HG03565 (cell line): ENCODE data around the gene EFHD1.
"Not testable (repeated sequence)": the region's sequence is repeated elsewhere in the genome, so short reads cannot be mapped to it uniquely, and the experiment has no call there.

ENCODE experiments used
- ATAC-seq: cut with Tn5 transposase; IDR thresholded peaks from one replicate; pipeline ENCODE4 v1.9.1; 2021; ENCODE audit warnings: mild to moderate bottlenecking, moderate library complexity; ENCODE audit not compliant: unreplicated experiment

The EFHD1 gene

DNA sequence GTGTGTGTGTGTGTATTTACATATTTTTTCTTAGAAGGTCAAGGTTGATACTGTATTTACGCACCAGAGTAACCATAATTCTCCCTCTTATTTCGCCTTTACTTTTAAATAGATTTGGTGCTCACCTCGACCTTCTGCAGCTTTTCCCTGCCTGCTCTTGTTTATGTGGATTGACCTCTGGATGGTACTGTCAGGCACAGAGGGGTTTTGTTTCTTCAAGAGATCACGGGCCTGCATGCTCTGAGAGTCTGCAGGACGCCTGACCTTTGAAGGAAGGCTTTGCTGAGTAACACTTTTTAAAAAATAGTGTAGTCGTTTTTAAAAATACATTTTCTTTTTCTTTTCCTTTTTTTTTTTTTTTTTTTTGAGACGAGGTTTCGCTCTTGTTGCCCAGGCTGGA lies 18.1 kb upstream of the EFHD1 start:
- ATAC-seq, result no peak

DNA sequence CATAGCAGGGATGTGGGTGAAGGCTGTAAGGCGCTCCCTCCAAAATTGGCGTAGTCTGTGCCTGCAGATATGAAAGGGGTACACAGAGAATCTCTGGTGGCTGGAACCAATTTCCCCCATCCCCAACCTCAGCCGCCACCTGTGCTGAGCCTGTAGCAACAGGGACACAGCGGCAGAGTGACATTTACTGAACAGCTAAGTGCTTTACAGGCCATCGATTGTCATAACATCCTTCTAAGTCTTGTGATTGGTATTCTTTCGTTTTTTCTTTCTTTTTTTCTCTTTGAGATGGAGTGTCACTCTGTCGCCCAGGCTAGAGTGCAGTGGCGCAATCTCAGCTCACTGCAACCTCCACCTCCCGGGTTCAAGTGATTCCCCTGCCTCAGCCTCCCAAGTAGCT lies 12.2 kb upstream of the EFHD1 start:
- no peak for ATAC-seq

DNA sequence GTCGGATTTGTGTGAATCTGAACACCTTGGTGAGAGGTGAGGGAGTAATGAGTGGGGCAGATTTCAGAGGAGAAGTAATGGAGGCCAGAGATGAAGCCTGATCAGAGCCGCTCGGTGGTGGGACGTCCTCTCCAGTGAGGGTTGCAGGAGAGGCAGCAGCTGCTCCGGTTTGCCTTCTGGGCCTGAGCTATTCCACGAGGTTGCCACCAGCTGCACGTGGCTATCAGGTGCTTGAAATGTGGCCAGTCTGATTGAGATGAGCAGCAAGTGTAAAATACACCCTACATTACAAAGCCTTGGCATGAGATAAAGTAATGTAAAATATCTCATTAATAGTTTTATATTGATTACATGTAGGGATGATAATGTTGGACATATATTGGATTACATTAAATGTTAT lies 10.8 kb upstream of the EFHD1 start:
- no peak for ATAC-seq

DNA sequence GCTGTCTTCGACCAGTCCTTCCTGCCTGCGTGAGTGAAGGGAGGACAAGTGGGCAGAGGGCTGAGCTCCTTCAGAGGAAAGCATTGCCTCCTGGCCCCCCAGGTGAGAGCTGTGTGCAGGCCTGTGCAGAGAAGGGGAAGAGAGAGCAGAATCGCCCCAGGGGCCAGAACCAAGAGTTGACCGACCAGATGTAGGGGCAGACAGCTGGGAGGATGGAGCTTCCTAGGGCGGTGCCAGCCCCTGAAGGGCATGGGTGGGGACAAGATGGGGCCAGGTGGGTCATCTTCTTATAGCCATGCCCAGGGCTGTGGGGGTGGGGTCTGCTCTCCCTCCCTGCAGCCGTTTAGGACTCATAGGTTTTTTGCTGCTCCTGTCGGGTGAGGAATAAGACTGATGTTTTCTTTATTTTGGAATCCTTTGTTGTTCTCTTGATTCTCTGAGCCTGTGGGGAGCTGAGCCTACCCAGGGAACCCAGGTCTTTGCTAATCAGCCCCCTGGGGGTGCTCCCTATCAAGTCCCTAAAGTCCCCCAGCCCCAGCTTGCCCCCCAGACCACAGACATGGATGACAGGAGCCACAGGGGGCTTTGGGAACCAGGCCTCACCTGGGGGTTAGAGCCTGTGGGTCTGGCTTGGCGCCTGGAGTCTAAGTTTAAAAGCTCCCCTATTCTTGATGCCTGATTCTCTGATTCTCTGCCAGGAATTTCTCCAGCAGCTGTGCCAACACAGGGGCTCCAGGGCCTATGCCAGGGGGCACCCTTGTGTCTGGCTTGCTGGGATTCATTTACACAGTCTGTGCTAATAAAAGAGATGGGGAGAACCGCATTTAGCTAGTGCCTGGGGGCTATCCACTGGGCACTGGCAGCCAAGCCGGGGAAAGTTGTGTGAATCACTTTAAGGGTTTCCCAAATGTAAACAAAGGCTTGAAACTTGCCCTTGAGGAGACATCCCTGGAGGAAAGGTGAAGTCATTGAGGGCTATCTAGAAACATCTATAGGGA lies 9.3 kb upstream of the EFHD1 start:
- no peak for ATAC-seq

DNA sequence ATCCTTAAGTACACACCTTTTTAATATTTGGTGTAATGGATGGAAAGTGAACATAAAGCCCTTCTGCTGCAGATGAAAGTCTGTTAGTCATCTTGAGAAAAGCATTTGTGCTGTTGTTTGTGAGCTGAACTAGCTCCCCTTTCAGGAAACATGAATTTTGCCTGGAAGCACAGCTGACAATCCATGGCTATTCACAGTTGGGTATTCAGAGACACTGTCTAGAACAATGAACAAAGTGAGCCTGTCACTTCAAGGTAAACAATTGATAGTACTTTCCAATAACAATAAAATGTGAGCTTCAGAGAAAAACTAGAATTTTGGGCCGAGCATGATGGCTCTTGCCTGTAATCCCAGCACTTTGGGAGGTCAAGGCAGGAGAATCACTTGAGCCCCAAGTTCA lies 6.8 kb upstream of the EFHD1 start:
- ATAC-seq, result no peak

- no peak for ATAC-seq
Observed at GRCh38 chr2:232628466-232629128, 4.8 kb upstream of the EFHD1 start.

GRCh38 chr2:232629129-232629475 lies 4.3 kb upstream of the EFHD1 start:
- ATAC-seq, result no peak

- ATAC-seq, result no peak
Observed at GRCh38 chr2:232632229-232632903, 1.0 kb upstream of the EFHD1 start.

DNA sequence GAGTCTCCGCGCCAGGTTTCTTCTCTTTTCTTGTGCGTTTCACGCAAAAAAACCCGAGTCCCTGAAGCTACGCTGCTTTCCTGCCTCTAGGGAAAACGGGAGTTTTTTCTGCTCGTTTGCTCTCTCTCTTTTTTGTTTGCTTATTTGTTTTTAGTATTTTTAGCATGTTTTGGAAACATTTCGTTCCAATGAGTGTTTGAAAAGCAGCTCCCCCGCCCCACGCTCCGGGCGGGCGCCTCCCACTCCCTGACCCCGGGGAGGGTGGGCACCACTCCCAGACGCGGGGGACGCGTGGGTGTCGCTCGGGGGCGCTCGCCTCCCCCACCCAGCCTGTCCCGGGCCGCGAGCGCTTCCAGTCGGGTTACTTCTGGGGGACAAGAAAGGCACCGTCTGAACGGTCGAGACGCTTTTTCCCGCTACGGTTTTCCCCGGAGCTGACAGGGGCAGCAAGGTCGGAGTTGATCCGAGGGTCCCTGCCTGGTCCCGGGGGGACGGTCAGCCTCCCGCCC lies 446 bp upstream of the EFHD1 start:
- no peak for ATAC-seq

- no peak for ATAC-seq
Observed at GRCh38 chr2:232634206-232635150, 1.1 kb downstream of the EFHD1 start.

DNA sequence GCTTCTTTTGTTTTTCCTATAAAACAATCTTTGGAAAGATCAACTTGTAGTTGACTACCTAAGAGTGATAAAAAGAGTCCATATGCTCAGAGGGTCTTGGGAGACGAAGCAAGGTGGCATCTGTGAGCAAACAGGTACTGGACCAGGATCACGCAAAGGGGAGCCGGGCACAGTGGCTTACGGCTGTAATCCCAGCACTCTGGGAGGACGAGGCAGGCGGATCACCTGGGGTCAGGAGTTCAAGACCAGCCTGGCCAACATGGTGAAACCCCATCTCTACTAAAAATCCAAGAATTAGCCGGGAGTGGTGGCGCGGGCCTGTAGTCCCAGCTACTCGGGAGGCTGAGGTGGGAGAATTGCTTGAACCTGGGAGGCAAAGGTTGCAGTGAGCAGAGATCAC lies 2.0 kb downstream of the EFHD1 start:
- ATAC-seq, result not testable (repeated sequence)

GRCh38 chr2:232635820-232636219 lies 2.4 kb downstream of the EFHD1 start:
- ATAC-seq, result no peak

GRCh38 chr2:232636788-232637420 lies 3.5 kb downstream of the EFHD1 start:
- ATAC-seq, result no peak

DNA sequence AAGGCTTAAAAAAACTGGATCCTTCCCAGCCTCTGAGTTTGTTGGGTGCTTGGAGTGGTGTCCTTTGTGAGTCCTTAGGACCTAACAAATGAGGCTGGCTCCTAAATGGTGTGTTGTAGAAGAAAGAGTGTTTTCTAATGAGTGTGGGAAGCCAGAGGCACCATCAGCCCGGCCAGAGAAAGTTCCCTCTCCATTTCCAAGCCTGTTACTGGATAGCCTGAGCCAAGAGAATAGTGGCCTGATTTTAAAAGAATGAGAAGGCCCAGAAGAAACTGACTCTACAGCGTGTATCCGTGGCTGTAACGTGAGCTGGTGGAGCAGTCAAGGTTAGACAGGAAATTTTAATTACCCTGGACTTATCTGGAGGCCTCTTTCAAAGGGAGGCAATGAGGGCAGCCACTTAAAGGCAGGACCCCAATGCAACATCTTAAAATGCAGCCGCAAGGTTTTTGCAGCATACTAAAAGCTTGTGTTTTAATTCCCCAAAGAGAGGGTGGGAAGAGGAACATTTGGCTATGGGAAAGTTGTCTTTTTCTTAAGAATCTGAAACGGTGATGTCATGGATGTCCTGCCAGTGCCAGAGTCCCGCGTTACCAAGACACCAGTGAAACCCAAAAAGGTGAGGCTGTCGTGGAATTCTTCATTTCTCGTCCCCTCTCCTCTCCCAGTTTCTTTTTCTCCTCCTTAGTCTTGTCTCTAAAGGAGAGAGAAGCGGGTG lies 4.6 kb downstream of the EFHD1 start:
- ATAC-seq, result no peak

DNA sequence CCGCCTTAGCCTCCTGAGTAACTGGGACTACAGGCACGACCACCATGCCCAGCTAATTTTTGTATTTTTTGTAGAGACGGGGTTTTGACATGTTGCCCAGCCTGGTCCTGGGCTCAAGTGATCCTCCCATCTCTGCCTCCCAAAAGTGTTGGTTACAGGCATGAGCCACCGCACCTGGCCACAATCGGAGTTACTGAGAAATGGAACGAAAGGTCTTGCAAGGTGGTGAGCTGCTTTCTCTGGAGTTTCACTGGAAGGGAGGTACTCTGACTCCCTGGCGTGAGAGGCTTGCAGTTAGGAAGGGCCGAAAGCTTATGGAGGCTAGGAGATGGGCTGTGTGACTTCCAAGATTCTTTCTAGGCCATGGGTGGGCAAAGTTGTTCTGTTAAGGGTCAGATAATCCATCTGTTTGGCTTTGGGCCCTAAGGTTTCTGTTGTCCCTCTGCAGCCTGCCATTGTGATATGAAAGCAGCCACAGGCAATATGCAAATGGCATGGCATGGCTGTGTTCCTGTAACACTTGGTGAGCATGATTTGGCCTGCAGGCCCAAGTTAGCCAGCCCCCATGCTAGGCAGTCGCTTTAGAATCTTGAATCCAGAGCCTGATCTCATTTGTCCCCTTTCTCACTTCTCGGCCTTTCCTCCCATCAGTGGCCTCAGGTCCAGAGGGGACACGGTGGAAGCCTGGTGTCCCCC lies 7.9 kb downstream of the EFHD1 start:
- ATAC-seq, result no peak

DNA sequence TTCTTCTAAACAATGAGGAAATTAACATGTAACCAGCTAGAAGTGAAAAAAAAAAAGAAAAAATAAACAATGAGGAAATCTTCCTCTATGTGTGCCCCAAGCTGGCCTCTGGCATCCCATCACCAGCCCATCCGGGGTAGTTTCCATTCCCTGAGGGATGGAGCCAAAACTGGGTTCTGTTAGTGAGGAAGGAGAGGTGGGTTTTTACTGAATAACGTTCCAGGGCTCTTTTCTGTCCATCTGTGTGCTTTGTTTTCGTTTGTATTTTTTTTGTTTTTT lies 9.7 kb downstream of the EFHD1 start:
- ATAC-seq, result no peak

- no peak for ATAC-seq
Observed at GRCh38 chr2:232643813-232644347, 10.5 kb downstream of the EFHD1 start.

- ATAC-seq, result no peak
Observed at GRCh38 chr2:232645061-232645460, 11.7 kb downstream of the EFHD1 start.

DNA sequence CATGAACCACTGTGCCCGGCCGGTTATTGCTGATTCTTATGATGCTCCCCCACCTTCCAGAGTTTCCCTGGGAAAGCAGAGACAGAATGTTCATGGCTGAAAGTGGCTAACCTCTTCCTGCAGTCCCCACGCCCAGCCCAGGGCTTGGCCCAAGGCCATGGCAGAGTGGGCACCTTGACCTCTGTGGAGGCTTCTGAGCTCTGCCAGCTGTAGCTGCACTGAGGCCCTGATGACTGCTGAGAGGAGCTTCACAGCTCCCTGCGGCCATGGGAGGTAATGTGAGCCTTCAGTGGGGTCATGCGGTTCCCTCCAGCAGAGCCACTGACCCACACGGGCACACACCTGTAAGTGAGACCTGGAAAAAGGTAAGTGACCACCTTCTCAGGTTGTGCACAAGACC lies 13.3 kb downstream of the EFHD1 start:
- ATAC-seq, result no peak
